Activated T-helper 17 cell treated with anti-CD3 and anti-CD28 coated beads, Interleukin-2, amount 50 U/mL, for 72 hours (primary cell): ENCODE data around the gene ZNF320. TPM values are rescaled to one million over a fixed set of nuclear protein-coding genes. Genes with fewer than 3 reads are reported as not detected.
A peak's percentile ranks its signal among the peaks of the same experiment; 100 is the strongest.
"Not testable (repeated sequence)": the region's sequence is repeated elsewhere in the genome, so short reads cannot be mapped to it uniquely, and the experiment has no call there.

Experiments used
- ATAC-seq: fragments of 150-1000 bp; cut with Tn5 transposase; replicated peaks from 2 replicates; pipeline ENCODE4 v1.10.0; 2021; ENCODE audit warnings: mild to moderate bottlenecking, moderate library complexity
- H3K27ac Mint-ChIP-seq: one replicate; pipeline ENCODE4 v1.8.0; 2022; ENCODE audit warnings: mixed read lengths
- H3K27me3 Mint-ChIP-seq: one replicate; pipeline ENCODE4 v1.8.0; 2022; ENCODE audit warnings: mixed read lengths
- H3K36me3 Mint-ChIP-seq: one replicate; pipeline ENCODE4 v1.8.0; 2022; ENCODE audit warnings: low read depth, mild to moderate bottlenecking, mixed read lengths
- H3K4me1 Mint-ChIP-seq: one replicate; pipeline ENCODE4 v1.8.0; 2022; ENCODE audit warnings: mixed read lengths
- H3K4me3 Mint-ChIP-seq: one replicate; pipeline ENCODE4 v1.8.0; 2022; ENCODE audit warnings: mild to moderate bottlenecking, mixed read lengths
- H3K9me3 Mint-ChIP-seq: one replicate; pipeline ENCODE4 v1.8.0; 2022; ENCODE audit warnings: mixed read lengths
- total RNA-seq, 2 donors: library from RNA; stranded (reverse); gene quantifications; one replicate each; pipeline ENCODE4 v1.2.3, GENCODE V29; 2022

The ZNF320 gene
- total RNA-seq, 2 donors from 2014 or later = 3.3 to 9.4 TPM

DNA sequence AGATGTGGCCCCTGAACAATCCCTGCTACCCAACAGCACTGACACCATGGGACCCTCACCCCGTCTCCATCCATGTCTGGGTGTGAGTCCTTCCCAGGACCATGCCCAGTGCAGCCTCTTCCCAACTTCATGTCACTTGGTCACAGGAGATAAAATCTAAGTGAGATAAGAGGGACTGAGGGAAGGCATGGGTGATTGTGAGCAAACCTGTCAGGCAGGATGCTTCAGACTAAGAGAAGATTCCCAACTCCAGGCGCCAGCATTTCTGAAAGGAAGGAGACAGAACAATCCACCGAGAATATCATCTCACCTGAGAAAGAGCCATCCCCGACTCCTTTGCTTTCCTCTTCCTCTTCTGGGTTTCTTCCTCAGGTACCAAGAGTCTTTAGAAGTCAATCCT, 7.5 kb downstream of the ZNF320 start:
- peaks cover 18% of the 10 kb centered on the region for H3K9me3 Mint-ChIP-seq
- peaks cover 9% of the 10 kb centered on the region for H3K4me1 Mint-ChIP-seq
- H3K27ac Mint-ChIP-seq = no peak overlapping the region
- peaks cover 85% of the 10 kb centered on the region for H3K36me3 Mint-ChIP-seq
- no peaks in the 10 kb centered on the region for H3K27me3 Mint-ChIP-seq
- no peak overlapping the region for H3K4me3 Mint-ChIP-seq
- no peak for ATAC-seq

- Mint-ChIP-seq H3K27ac (no peak overlapping the region), H3K27me3 (no peaks in the 10 kb centered on the region), H3K4me3 (no peak overlapping the region), H3K36me3 (peaks cover 87% of the 10 kb centered on the region), H3K4me1 (peaks cover 5% of the 10 kb centered on the region), H3K9me3 (peaks cover 18% of the 10 kb centered on the region)
- no peak for ATAC-seq
Measured at GRCh38 chr19:52889076-52889475, 8.4 kb downstream of the ZNF320 start.

DNA sequence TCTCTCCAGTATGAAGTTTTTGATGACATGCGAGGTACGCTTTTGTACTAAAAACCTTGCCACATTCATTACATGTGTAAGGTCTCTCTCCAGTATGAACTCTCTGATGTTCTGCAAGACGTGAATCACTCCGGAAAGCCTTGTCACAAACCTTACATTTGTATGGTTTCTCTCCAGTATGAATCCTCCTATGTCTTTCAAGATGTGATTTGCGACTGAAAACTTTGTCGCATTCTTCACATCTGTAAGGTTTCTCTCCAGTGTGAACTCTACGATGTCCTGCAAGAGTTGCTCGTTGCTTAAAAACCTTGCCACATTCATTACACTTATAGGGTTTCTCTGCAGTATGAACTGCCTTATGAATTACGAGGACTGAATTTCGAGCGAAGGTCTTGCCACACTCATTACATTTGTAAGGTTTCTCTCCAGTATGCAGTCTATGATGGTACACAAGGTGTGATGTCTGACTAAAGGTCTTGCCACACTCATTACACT, 16.5 kb downstream of the ZNF320 start:
- Mint-ChIP-seq H3K4me1 (no peaks in the 10 kb centered on the region), H3K27me3 (no peaks in the 10 kb centered on the region), H3K27ac (no peak overlapping the region), H3K9me3 (peaks cover 32% of the 10 kb centered on the region), H3K36me3 (peaks cover 70% of the 10 kb centered on the region), H3K4me3 (no peak overlapping the region)
- ATAC-seq = no peak

GRCh38 chr19:52872996-52873395, 24.4 kb downstream of the ZNF320 start:
- H3K27ac Mint-ChIP-seq, H3K27me3 Mint-ChIP-seq, ATAC-seq, H3K4me1 Mint-ChIP-seq, H3K36me3 Mint-ChIP-seq, H3K4me3 Mint-ChIP-seq: not testable (repeated sequence)
- H3K9me3 Mint-ChIP-seq = peaks cover 16% of the 10 kb centered on the region

DNA sequence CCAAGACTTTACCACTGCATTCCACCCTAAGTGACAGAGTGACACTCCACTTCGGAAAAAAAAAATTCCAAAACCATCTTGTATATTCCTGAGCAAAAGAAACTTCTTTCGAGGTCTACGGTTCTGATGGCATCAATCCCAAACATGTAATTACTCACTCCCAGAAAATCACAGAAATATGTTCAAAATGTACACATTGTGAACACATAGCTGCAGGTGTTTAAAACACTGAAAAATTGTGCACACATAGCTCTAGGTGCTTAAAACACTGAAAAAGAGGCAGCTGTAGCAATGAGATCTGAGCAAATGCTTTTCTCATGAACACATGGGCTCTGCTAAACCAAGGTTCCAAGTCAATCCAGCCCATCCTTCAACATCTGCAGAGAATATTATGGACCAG, 26.0 kb downstream of the ZNF320 start:
- H3K4me1 Mint-ChIP-seq = no peaks in the 10 kb centered on the region
- no peaks in the 10 kb centered on the region for H3K36me3 Mint-ChIP-seq
- peaks cover 11% of the 10 kb centered on the region for H3K9me3 Mint-ChIP-seq
- no peak for ATAC-seq
- H3K27me3 Mint-ChIP-seq = no peaks in the 10 kb centered on the region
- H3K4me3 Mint-ChIP-seq = no peak overlapping the region
- H3K27ac Mint-ChIP-seq = no peak overlapping the region

GRCh38 chr19:52868031-52868430, 29.4 kb downstream of the ZNF320 start:
- not testable (repeated sequence) for ATAC-seq, H3K36me3 Mint-ChIP-seq, H3K4me1 Mint-ChIP-seq, H3K9me3 Mint-ChIP-seq, H3K27me3 Mint-ChIP-seq, H3K27ac Mint-ChIP-seq, H3K4me3 Mint-ChIP-seq

DNA sequence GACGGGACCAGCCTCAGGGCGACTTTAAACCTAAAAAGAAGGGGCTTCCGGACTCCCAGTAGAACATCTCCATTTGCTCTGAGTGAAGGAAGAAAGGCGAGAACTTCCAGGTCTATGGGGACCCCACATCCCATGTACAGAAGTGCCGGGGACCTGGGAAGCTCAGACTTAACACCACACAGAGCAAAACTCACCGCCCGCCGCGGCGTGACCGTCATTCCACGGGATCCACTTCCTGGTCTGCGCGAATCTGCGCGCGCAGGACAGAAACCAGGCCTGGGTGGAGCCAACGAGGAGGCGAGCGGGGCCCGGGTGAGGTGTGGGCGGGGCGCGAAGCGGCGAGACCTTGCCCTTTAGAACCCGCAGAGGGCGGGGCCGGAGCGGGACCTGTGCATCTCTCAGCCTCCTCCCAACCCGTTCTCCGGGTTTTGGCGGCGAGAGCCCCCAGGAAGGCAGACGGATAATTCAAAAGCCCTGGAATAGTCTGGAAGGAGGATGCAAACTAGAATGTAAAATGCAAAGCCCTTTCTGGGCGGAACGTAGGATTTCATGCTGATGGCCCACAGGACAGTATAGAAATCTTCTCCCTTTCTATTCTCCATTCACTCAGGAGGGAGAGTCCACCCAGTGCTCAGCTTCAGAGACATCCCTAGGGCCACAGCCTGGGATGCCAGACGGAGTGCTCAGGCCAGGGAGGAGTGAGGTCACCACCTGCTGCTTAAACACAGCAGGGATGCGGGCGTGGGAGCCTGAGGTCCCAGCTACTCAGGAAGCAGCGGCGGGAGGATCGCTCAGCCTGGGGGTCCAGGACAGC, 39.9 kb downstream of the ZNF320 start, which contains the start of gene ZNF468:
Gene ZNF468, minus strand, starts transcription at position 242 of the 814 bp plus-strand sequence. CDS start 3,347 bp downstream, outside the sequence.
- Mint-ChIP-seq H3K4me1 (peaks cover 11% of the 10 kb centered on the region), H3K4me3 (peak within 1 kb of the TSS; percentile 87), H3K27ac (peak within 1 kb of the TSS; percentile 84), H3K36me3 (peaks cover 40% of the 10 kb centered on the region)
- not testable (repeated sequence) for H3K9me3 Mint-ChIP-seq, H3K27me3 Mint-ChIP-seq
- ATAC-seq = peak; percentile 100

- Mint-ChIP-seq H3K4me3 (peak overlapping the region; percentile 87), H3K4me1 (peaks cover 11% of the 10 kb centered on the region), H3K27ac (peak overlapping the region; percentile 84), H3K36me3 (peaks cover 48% of the 10 kb centered on the region)
- ATAC-seq = peak; percentile 30
- H3K27me3 Mint-ChIP-seq, H3K9me3 Mint-ChIP-seq: not testable (repeated sequence)
Measured at GRCh38 chr19:52856540-52857377, 40.7 kb downstream of the ZNF320 start.

Other genes starting within 250 kb of the ZNF320 start
- 10 to 100 TPM; 19.9 to 41.8 TPM for gene ZNF611, start 162.6 kb downstream of the ZNF320 start, total RNA-seq
- gene ZNF600, start 110.8 kb downstream of the ZNF320 start, total RNA-seq = 10 to 100 TPM in 1 of 2 donors, 1 to 10 TPM in 1; 8.0 to 15.1 TPM
- gene ZNF28, start 76.0 kb downstream of the ZNF320 start, total RNA-seq = 10 to 100 TPM; 14.3 to 18.8 TPM
- gene ZNF468, start 40.0 kb downstream of the ZNF320 start, total RNA-seq = 10 to 100 TPM in 1 of 2 donors, 1 to 10 TPM in 1; 8.9 to 14.2 TPM
- 1 to 10 TPM; 3.3 to 8.0 TPM for gene ZNF888, start 25.8 kb upstream of the ZNF320 start, total RNA-seq
- 1 to 10 TPM; 5.7 to 7.1 TPM for gene ZNF816, start 65.2 kb upstream of the ZNF320 start, total RNA-seq
- under 1 TPM in 1 of 2 donors, not detected in 1; 0.64 TPM for gene ERVV-1, start 116.3 kb upstream of the ZNF320 start, total RNA-seq
- gene ERVV-2, start 147.1 kb upstream of the ZNF320 start, total RNA-seq = not detected
- gene ZNF160, start 205.8 kb upstream of the ZNF320 start, total RNA-seq = 100 to 1,000 TPM in 1 of 2 donors, 10 to 100 TPM in 1; 24.0 to 102 TPM
- gene ZNF415, start 235.3 kb upstream of the ZNF320 start, total RNA-seq = 1 to 10 TPM in 1 of 2 donors, under 1 TPM in 1; 0.50 to 3.3 TPM